HG03060 (cell line): ENCODE measurements around the gene CRACR2A.

Source experiments
- ATAC-seq: cut with Tn5 transposase; IDR thresholded peaks from one replicate; pipeline ENCODE4 v1.9.1; 2021; ENCODE audit warnings: low read depth, moderate number of reproducible peaks; ENCODE audit not compliant: unreplicated experiment

The CRACR2A gene

DNA sequence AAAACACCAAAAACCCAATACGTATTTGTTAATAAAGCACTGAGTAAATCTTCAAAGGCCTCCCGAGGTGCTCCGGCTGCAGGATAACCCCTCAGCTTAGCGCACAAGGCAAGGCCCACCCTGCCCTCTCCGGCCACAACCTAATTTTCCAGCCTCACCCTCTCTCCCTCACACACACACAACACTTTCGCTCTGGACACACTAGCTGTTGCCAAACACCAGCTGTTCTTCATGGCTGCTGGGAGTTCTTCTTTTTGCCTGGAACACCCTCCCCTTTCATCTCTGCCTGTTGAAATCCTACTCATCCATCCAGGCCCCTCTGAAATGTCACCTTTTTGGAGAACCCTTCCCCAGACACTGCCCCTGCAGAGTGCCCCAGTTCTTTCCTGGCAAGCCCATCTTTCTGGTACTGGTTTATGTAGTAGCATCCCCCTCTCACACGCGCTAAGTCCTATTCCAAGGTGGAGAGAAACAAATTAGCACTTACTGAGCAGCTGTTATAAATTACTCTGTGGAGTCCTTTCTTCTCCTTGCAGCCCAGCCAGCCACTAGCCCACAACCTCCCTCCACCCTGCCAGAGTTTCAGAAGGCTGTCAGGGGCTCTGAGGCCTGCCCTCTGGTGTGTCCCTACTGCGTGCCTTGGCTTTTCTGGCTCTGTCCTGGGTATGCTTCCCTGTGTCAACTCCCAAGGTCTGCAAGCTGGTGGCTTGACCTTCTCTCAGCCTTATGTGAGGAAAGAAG lies 805 bp upstream of the CRACR2A start:
- no peak for ATAC-seq

DNA sequence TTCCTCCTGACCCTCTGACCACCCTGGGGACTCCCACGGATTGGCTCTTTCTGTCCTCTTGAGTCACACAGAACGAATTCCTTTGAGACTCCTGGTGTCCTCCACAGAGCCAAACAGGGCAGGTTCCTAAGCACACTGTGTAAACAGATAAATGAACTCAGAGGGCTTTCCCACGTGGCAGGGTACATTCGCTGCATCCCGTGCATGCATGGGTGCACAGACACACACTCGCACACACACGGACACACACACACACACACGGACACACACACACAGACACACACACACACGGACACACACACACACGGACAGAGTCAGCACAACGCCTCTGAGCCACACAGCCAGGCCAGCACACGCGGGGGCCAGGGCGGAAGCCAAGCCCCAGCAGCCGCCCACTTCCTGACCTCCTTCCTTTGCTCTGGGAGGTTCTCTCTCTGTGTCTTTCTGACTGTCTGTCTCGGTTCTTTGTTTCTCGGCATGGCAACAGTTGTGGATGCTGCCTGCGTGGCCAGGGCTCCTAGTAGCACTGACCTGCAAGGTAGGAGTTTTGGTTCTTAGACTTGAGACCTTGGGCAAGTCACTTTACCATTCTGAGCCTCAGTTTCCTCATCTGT lies 706 bp downstream of the CRACR2A start:
- peak; percentile 31 for ATAC-seq

DNA sequence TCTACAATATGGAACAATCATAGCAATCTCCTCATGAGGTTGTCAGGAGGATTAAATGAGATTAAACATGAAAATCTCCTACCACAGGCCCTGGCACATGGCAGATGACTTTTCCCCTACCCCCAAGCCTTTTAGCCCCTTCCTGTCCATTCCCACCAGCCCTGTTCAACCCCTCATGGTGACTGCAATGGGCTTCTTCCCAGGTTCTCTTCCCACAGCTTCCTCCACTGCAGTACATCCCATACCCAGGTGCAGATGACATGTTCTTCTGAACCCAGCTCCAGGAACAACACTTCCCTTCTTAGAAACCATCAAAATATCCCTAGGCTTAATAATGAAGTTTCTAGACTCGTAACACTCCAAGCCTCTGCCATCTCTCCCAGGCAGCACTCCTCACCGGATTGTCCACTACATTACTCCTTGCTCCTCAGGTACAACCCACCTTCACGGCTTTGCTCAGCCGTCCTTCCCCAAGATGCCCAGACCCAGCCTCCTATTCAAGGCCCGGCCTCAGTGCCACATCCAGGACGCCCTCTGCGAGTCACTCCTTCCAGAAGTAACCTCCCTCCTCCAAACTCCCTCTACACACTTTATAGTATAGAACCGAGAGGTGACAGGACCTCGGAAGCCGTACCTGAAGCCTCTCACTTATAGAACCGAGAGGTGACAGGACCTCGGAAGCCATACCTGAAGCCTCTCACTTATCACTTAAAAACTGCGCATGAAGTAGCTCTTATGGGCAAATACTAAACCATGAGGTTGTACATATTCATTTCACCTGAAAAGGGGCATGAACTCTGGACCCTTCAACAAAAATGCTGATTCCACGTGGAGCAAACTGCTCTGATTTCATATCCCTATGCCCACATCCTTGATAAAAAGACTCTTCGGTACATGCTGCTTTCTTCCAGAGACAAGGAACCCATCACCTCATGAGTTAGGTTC lies 1.5 kb downstream of the CRACR2A start:
- ATAC-seq = no peak

DNA sequence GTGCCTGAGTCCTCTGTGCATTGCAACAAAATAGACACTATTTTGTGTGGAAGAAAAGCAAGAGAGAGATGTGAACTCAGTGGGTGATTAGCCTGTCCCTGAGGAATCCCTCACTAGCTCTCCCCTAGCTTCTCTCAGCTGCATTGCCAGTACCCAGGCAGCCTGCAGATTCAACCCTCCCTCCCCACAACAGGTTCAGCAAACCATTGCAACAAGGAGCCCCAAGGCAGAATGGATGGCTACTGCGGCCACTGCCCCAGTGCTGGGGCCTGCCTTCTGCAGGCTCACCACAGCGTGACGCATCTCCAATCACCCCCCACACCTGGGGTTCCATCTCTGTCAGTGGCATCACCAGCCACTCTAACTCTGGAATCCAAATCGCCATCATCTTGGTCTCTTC lies 2.3 kb downstream of the CRACR2A start:
- no peak for ATAC-seq

DNA sequence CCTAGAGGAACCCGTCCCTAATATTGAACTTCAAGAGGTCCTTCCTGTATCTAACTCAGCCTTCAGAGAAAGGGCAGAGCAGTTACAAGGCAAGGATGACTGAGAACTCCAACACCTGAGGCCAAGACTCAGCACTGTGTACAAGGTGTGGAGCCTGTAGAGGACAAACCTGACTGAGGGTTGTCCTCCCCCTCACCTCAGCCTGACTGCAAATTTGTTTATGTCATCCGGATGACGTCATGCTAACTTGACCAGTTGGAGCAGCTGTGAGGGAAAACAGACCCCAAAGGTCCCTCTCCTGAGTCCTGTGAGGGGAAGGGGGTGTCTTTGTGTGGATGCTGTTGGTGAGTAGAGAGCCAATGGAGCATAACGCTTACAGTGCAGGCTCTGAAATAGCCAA lies 4.3 kb downstream of the CRACR2A start:
- no peak for ATAC-seq

DNA sequence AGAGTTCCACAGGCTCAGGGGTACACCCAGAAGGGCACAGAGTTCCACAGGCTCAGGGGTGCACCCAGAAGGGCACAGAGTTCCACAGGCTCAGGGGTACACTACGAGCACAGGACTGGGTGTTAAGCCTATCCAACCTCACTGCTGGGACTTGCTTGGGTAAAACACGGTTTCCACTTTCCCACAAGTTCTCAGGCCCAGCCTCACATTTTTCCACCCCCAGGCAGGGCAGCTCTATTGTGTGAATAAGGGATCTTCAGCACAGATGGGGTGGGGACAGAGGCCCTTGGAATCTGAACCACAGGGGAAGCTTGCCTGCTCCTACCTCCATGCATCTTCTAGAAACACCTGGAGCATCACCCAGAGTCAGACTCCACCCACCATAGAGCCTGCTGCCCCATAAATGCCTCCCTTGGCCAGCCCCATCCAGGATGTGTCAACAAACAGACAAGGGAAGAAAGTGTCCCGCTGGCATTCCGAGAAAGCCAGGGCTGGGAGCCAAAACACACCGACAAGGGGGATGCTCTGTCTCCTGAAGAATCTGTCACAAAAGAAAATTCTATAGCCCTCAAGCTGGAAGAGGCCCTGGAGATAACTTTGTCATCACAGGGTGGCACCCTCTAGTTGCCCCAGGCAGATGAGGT lies 4.8 kb downstream of the CRACR2A start:
- no peak for ATAC-seq

DNA sequence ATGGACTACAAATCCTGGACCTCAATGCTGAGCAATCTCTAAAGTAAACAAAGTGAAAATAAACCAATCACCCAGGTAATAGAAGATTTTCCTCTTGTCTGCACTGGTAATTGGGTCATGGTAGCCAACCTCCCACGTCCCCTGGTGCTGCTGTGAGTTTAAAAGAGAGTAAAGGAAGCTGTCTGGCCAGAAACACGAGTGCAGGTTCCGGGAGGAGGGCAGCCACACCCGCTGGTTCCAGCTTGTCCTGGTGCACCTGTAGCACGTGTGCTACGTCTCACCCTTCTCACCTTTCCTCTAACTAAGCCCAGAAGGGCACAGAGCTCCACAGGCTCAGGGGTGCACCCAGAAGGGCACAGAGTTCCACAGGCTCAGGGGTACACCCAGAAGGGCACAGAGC lies 5.4 kb downstream of the CRACR2A start:
- ATAC-seq = no peak

DNA sequence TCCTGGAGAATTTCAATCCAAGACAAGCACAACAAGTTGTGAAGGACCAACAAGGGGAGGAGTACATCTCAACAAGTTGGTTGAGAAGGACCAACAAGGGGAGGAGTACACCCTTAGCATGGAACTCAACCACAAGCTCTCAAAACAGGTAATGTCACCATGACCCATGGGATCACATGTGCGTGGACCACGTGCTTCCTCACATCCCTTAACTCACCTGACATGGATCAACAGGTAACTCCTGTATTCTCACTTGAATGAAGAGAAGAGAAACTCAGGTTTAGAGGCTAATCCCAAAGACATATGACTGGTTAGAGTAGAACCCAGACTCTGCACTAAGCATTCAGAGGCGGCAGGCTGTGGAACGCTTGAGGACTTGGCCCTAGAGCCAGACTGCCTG lies 6.2 kb downstream of the CRACR2A start:
- ATAC-seq = no peak

DNA sequence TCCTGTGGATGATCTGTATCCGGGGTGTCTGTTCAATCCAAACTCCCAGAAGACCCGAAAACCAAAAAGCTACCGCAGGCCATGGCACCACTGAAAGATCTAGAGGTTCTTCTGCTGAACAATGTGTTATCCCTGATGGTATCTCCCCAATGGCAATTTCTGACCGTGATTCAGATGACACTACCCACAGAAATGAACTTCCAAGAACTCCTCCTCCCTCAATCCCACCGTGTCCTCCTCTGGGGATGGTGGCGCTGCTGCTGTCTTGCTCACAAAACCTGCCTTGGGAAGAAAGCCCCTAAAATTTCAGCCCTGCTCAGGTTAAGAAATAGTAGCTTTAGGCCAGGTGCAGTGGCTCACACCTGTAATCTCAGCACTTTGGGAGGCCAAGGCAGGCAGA lies 7.8 kb downstream of the CRACR2A start:
- no peak for ATAC-seq

DNA sequence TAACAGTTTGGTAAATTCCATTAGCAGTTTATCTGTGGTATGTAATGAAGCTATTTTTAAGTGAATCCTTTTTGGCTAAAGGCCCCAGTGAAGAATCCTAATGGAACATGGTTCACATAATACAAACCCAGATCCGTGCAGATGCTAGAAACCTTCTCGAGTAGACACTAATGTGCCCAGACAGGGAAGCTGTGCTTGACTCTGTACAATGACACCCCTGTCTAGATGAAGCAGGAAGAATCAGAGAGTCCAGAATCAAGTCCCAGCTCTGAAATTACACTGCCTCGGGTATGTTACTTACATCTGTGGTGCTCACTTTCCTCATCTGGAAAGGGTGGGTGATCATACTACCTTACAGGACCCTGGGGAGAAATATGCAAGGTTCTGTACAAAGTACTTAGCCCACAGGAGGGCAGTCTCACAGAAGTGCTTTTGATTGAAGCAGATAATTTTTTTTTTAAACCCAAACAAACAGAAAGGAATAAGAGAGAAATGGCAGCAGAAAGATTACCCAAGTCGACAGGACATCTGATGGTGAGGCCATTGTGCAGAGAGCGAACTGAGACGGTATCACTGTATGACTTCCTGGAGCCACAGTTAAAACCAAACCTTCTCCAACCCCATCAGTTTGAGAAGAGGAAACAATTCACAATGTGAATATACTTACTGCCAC lies 8.5 kb downstream of the CRACR2A start:
- no peak for ATAC-seq

DNA sequence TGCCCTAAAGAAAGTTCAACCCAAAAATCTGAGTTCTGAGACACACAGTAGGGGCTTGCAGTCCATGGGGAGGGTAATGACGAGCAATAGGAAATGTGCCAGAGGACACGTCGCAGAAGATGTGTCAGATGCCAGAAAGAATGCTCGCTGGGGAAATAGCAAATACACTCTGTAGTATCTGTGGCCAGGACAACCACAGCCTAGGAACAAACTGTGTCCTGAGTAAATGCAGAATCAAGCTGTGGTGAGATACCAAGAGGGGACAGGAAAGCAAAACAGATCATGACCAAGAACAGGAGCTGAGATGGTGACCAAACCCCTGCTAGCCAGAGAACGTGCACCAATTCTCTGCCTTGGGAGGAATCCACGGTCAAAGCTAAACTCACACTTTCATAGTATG lies 9.1 kb downstream of the CRACR2A start:
- no peak for ATAC-seq

DNA sequence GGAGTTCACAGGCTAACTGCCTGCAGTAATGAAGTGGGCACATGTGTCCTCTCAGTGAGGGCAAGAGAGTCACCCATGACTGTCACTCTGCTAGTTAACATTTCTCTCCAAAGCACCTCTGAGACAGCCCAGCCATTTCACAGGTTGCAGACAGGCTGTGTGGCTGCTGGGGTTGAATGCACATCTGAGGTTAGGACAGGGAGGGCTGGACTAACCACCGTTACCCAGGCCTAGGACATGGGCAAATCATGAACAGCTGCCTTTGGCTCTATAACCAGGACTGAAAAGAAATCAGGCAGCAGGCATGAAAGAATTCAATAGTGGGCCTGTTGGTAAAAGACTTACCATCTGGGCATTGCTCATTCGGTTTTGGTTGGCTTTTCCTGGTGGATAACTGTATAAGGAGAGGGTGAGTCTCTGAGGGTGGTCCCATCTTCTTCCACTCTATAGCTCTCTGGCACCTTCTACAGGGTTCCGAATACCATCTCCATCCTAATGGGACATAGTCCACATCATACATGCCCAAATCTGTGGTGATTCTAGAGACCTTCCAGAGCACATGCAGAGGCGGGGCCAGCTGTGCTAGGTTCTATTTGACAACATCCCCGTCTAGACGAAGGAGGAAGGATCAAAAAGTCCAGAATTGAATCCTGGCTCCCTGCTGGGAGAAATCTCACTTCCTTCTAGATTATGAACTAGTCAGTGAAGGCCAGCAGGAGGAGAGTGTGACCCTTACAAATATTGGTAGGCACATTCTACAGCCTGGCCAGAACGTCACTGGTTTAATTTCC lies 10.8 kb downstream of the CRACR2A start:
- ATAC-seq = no peak

DNA sequence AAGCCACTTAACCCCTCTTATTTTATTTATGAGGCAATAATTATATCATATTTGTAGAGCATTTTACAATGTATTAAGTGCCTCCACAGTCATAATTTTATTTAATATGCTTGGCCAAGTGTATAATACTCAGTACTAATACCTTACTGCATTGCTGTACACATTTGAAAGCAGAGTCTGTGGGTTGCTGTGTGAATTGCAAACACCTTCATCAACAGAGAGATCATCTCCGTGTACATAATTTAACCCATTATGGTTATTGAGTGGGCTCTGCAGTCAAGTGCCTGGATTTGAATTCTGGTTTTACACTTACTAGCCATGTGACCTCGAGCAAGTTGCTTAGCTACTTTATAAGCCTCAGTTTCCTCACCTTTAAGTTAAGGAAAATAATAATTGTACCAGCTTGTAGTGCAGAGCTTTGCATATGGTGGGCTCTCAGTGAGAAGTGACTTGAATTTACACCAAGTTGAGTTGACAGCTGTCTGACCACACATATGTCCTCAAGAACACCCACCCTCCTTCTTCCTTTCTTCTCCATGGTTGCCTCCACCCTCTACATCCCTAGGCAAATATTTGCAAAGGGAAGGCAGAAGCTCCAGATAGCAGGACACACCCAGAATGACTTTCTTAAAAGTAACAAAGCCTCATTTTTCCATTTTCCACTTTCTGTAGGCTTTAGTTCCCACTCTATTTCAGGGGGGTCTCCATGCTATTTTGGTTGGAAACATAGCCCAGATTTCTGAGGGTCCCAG lies 12.3 kb downstream of the CRACR2A start:
- ATAC-seq = no peak

DNA sequence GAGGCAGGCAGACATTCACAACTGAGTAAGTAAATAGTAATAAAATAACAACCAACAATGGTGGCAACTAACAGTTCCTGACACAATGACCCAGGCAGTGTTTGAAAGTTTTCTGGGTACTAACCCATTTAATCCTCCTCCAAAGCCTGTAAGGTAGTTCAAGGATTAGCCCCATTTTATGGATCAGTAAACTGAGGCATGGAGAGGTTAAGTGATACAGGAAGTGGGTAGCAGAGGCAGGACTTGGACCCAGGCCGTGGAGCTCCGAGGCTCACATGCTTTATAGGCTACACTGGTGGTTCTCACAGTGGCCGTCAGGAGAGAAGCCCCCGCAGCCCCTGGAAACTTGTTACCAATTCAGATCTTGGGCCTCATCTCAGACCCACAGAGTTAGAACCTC lies 17.5 kb downstream of the CRACR2A start:
- ATAC-seq = no peak

DNA sequence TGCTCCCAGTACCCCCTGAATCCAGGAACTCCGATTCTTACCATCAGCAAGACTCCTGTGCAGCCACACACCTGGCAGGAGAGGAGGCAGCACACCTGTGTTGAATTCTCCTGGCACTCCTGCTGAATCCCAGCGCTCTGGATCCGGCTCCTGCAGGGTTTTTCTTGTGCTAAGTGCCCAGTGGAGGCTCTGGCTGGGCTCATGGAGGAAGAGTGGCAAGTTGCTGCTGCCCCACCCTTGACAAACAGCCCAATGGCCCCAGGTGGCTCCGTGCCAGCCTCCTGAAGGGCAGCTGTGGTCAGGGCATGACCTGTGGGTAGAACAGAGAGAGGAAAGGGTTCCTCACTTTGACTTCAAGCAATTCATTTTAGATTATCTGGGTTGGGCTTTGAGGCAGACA lies 20.0 kb downstream of the CRACR2A start:
- ATAC-seq = no peak

DNA sequence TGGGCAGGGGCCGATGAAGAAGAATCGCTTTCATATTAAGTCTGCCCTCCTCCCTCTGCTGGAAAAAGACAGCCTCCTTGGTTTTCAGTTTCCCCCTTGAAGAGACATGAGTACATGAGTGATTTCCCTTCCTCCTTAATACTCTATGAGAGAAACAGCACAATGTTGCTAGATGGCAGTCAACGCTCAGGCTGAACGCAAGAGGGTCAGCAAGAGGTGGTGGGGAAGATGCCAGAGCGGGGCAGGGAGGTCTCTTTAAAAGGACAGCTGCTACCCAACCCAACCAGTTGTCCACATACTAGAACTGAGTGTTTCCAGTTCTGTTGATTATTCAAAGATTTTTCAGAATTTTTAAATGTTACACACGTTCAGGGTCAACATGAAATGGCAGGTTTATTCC lies 22.8 kb downstream of the CRACR2A start:
- no peak for ATAC-seq

DNA sequence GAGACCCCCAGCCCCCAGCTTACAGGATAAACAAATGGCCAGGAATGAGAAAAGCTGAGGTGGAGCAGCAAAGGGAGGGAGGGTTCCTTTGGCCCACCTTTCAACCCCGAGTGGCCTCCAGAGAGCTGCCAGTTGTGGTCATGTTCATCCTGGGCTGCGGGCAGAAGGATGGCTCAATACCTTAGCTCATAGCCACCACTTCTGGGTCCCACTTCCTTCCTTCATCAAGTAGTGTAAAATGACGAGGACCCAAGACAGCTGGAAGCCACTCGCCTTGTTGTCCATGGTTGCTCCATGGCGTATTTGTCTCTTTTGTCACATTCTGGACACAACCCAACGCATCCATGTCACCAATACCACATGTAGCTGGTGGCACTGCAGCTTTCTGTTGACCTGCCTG lies 24.2 kb downstream of the CRACR2A start:
- ATAC-seq = no peak

DNA sequence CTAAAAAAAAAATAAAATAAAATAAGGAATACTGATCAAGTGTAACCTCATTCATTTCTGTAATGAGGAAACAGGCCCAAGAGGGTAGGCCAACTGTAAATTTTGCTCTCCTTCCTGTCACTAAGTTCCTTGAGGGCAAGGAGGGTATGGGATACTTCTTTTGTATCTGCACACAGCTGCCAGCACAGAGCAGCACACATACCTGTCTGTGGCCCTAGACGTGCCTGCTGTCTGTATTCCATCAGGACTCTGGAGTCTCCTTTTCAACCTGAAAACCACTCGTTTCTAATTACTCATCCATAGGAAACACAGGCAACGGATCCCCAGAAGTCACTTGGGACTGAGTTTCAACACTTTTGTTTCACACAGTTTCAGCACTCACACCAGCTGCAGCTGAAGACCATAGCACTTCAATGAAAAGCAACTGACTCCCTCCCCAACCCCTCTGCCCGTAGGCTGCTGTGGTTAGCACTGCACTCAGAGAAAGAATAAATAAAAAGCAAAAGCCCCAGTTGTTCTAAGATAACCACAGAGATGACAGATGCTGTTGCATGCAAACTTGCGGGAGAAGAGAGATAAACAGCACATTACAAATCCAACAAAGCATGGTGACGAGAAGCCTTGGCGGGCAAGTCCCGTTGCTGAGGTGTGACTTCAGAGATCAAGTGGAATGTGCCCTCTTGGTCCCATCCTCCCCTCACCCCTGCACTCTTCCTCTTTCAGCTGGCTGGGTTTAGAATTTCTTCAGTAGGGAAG lies 24.9 kb downstream of the CRACR2A start:
- ATAC-seq = no peak
